ENCODE data around the gene PLEKHA8. TPM values are rescaled to one million over a fixed set of nuclear protein-coding genes. Genes with fewer than 3 reads are reported as not detected.

PLEKHA8 gene
- total RNA-seq, 1 experiment from 2014 or later = 12.0 TPM

- Mint-ChIP-seq H3K4me1 (ENCODE audit: insufficient read depth, unreplicated experiment) (peaks cover 6% of the 10 kb centered on the region), H3K4me3 (ENCODE audit: unreplicated experiment) (no peak overlapping the region), H3K36me3 (ENCODE audit: insufficient read depth, unreplicated experiment) (peaks cover 15% of the 10 kb centered on the region), H3K27me3 (ENCODE audit: insufficient read depth, unreplicated experiment) (no peaks in the 10 kb centered on the region), H3K27ac (ENCODE audit: low read depth, unreplicated experiment) (no peak overlapping the region), H3K9me3 (ENCODE audit: unreplicated experiment) (no peaks in the 10 kb centered on the region)
- DNase-seq (ENCODE audit: unreplicated experiment) = peak; percentile 59
- ChIA-PET POLR2A (interaction anchor here (0.7 to 2.6 kb wide), 2 partner anchors 47 to 60 kb away, joined by 3 to 11 read pairs; partner anchors contain the start of genes FKBP14, MTURN and PLEKHA8), CTCF (interaction anchor here (0.6 to 3.9 kb wide), 21 partner anchors 8 to 646 kb away, joined by 3 to 23 read pairs (median 4); partner anchors contain the start of gene FKBP14)
- intact Hi-C loops (cut with micrococcal nuclease) = no loop called here
- BruUV-seq (replicated peaks) = no TSS peak
- TF ChIP-seq, protein P1, sequence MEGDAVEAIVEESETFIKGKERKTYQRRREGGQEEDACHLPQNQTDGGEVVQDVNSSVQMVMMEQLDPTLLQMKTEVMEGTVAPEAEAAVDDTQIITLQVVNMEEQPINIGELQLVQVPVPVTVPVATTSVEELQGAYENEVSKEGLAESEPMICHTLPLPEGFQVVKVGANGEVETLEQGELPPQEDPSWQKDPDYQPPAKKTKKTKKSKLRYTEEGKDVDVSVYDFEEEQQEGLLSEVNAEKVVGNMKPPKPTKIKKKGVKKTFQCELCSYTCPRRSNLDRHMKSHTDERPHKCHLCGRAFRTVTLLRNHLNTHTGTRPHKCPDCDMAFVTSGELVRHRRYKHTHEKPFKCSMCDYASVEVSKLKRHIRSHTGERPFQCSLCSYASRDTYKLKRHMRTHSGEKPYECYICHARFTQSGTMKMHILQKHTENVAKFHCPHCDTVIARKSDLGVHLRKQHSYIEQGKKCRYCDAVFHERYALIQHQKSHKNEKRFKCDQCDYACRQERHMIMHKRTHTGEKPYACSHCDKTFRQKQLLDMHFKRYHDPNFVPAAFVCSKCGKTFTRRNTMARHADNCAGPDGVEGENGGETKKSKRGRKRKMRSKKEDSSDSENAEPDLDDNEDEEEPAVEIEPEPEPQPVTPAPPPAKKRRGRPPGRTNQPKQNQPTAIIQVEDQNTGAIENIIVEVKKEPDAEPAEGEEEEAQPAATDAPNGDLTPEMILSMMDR (IDR thresholded peaks at IDR 0.05; ENCODE audit: unreplicated experiment) = peak; percentile 40
Observed at GRCh38 chr7:30074422-30075030, 46.3 kb downstream of the PLEKHA8 start.

DNA sequence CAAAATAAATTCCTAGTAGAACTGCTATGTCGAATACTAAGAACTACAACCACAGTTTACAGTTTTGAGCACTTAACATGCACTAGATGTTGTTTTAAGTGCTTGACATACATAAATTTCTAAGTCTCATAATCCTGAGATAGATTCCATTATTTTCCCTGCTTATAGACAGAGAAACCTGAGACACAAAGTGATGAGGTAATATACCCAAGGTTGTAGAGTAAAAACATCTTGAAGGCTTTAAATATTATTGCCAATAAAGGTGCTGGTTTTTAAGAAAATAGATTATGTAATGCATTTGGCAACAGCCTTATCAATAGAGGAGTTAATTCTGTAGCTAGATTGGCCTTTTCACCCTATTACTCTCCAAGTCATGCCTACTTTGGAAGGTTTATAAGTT lies 48.2 kb downstream of the PLEKHA8 start:
- Mint-ChIP-seq H3K4me3 (ENCODE audit: unreplicated experiment) (no peak overlapping the region), H3K27ac (ENCODE audit: low read depth, unreplicated experiment) (no peak overlapping the region), H3K4me1 (ENCODE audit: insufficient read depth, unreplicated experiment) (no peaks in the 10 kb centered on the region), H3K36me3 (ENCODE audit: insufficient read depth, unreplicated experiment) (peaks cover 11% of the 10 kb centered on the region), H3K27me3 (ENCODE audit: insufficient read depth, unreplicated experiment) (no peaks in the 10 kb centered on the region), H3K9me3 (ENCODE audit: unreplicated experiment) (no peaks in the 10 kb centered on the region)
- no peak for DNase-seq (ENCODE audit: unreplicated experiment)
- BruUV-seq (replicated peaks) = no TSS peak
- ChIA-PET CTCF (interaction anchor here (0.6 to 2.4 kb wide), 8 partner anchors 144 to 1156 kb away, joined by 3 to 13 read pairs (median 4); no protein-coding TSS in a partner anchor), POLR2A (no interaction called here)
- TF ChIP-seq, protein P1 (IDR thresholded peaks at IDR 0.05; ENCODE audit: unreplicated experiment) = no peak
- intact Hi-C loops (cut with micrococcal nuclease) = no loop called here

- TF ChIP-seq, protein P1 (IDR thresholded peaks at IDR 0.05; ENCODE audit: unreplicated experiment) = no peak
- ChIA-PET CTCF (interaction anchor here (0.6 to 2.1 kb wide), 8 partner anchors 8 to 999 kb away, joined by 3 to 6 read pairs (median 3); no protein-coding TSS in a partner anchor), POLR2A (interaction anchor here (0.6 to 1.1 kb wide), 2 partner anchors 49 to 454 kb away, joined by 3 read pairs; no protein-coding TSS in a partner anchor)
- no peak for DNase-seq (ENCODE audit: unreplicated experiment)
- Mint-ChIP-seq H3K27ac (ENCODE audit: low read depth, unreplicated experiment) (no peak overlapping the region), H3K4me3 (ENCODE audit: unreplicated experiment) (no peak overlapping the region), H3K9me3 (ENCODE audit: unreplicated experiment) (no peaks in the 10 kb centered on the region), H3K4me1 (ENCODE audit: insufficient read depth, unreplicated experiment) (no peaks in the 10 kb centered on the region), H3K27me3 (ENCODE audit: insufficient read depth, unreplicated experiment) (no peaks in the 10 kb centered on the region), H3K36me3 (ENCODE audit: insufficient read depth, unreplicated experiment) (peaks cover 9% of the 10 kb centered on the region)
- BruUV-seq (replicated peaks) = no TSS peak
- intact Hi-C loops (cut with micrococcal nuclease) = no loop called here
Observed at GRCh38 chr7:30078280-30078679, 50.1 kb downstream of the PLEKHA8 start.

GRCh38 chr7:30079880-30080279 lies 51.7 kb downstream of the PLEKHA8 start:
- ChIA-PET CTCF (interaction anchor here (0.6 to 1.8 kb wide), 3 partner anchors 158 to 445 kb away, joined by 3 to 6 read pairs (median 3); no protein-coding TSS in a partner anchor), POLR2A (no interaction called here)
- Mint-ChIP-seq H3K36me3 (ENCODE audit: insufficient read depth, unreplicated experiment) (peaks cover 9% of the 10 kb centered on the region), H3K27ac (ENCODE audit: low read depth, unreplicated experiment) (no peak overlapping the region), H3K4me3 (ENCODE audit: unreplicated experiment) (no peak overlapping the region), H3K9me3 (ENCODE audit: unreplicated experiment) (no peaks in the 10 kb centered on the region), H3K27me3 (ENCODE audit: insufficient read depth, unreplicated experiment) (no peaks in the 10 kb centered on the region), H3K4me1 (ENCODE audit: insufficient read depth, unreplicated experiment) (no peaks in the 10 kb centered on the region)
- no peak for DNase-seq (ENCODE audit: unreplicated experiment)
- TF ChIP-seq, protein P1 (IDR thresholded peaks at IDR 0.05; ENCODE audit: unreplicated experiment) = no peak
- intact Hi-C loops (cut with micrococcal nuclease) = no loop called here
- BruUV-seq (replicated peaks) = no TSS peak
